Globus pallidus (tissue), 1 donor: ENCODE measurements around the gene TRMT1.
A peak's percentile ranks its signal among the peaks of the same experiment; 100 is the strongest.

Experiments
- DNase-seq: peaks from one replicate; pipeline ENCODE4 v3.0.0-alpha.2; 2015; ENCODE audit warnings: low spot score

TRMT1 gene

GRCh38 chr19:13122980-13123957, 6.7 kb upstream of the TRMT1 start:
- no peak for DNase-seq

- no peak for DNase-seq
These were observed 5.8 kb upstream of the TRMT1 start for GRCh38 chr19:13122275-13122878.

GRCh38 chr19:13121551-13122274, 5.2 kb upstream of the TRMT1 start:
- DNase-seq = no peak

GRCh38 chr19:13120817-13121216, 4.3 kb upstream of the TRMT1 start:
- DNase-seq = no peak

GRCh38 chr19:13120031-13120430, 3.5 kb upstream of the TRMT1 start:
- DNase-seq = no peak

GRCh38 chr19:13119627-13120026, 3.1 kb upstream of the TRMT1 start:
- no peak for DNase-seq

- no peak for DNase-seq
These were observed 2.1 kb upstream of the TRMT1 start for GRCh38 chr19:13118424-13119193.

DNA sequence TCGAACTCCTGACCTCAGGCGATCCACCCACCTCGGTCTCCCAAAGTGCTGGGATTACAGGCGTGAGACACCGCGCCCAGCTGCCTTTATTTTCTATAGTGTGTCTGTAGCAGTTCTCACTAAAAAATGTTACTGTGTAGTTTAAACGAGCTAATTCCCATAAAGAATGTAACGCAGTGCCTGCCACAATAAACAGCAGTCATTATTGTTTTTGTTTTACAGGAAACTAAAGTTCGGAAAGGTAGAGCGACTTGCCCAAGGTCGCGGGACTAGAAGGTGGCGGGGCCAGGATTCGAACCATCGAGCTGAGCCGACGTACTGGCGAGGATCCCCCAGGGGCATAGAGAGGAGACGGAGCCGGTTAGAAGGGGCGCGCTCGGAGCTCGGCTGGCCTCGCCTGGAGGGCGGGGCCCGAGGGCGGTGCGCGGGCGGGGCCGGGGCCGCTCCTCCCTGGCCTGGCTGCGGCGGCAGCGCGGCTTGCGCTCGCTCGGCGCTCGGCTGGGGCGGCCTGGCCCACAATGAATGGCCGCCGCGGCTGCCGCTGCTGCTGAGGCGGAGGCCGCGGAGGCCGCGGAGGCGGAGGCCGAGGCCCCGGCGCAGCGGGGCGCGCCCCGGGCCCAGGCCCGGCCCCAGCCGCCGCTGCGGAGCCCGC, 1.4 kb upstream of the TRMT1 start, which contains the start of gene NACC1:
Gene NACC1 (plus strand): TSS at position 493 of the 652 bp plus-strand sequence. CDS start 16,944 bp downstream, outside the sequence.
- DNase-seq = peak; percentile 92

- DNase-seq = no peak
These were observed 734 bp upstream of the TRMT1 start for GRCh38 chr19:13117176-13117771.

DNA sequence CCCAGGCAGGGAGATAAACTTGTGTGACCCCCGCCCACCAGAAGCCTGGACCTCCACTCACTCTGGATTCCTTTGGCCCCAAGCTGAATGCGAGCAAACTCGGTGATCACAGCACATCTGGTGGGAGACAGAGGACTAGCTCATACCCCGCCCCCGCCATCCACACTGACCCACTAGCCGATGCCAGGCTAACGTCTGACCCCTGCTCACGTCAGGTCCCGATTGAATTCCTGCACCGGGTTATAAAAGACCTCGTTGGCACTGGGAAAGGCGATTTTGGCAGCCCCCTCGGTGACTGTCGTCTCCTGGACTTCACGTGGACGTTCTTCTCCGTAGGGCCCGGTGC, 631 bp downstream of the TRMT1 start:
- no peak for DNase-seq

DNA sequence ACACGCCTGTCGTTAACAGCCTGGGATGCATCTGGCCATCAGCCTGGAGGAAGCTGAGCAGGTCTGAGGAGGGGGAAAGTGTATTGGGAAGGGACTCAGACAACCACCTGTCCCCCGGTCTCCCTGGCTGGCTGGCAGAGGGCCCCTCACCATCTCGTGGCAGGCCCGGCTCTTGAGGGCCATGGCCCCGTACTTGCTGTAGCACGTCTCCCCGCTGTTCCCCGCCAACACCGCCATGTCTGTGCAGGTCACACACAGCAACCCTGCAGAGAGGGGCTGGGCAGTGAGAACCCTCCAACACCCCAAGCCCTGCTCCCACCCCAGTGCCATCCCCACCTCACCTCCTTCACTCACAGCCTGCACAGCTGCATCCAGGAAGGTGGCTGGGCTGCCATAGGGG, 4.0 kb downstream of the TRMT1 start:
- no peak for DNase-seq

GRCh38 chr19:13110099-13110610, 6.4 kb downstream of the TRMT1 start:
- DNase-seq = no peak

DNA sequence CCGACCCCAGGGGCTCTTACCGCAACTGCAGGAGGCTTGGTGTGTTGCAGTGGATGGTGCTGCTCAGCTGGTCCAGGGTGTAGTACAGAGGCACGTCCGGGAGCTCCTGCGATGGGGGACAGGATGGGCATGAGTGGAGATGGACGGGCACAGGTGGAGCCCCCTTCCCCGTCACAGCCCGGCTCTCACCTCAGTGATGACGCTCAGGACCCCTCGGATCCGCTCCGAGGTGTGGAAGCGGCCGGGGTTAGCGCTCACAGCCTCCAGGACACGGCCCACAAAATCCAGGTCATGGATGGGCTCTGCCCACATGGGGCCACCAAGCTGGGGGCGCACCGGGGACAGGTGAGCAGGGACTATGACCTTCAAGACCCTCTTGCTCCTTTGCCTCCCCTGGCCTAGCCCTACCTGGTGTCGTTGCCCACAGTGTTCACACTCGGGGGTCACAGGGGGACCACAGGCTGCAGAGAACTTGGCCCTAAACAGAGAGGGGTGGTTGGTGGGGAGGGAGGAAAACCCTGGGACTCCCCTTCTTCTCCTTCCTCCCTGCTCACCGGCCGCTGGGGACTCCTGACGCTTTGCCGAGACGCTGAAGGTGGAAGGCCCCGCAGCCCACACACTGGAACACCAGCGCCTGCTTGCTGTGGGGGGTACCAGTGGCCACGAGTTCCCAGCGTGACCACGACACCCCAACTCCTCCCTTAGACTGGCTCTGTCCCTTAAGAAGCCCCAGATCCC, 7.0 kb downstream of the TRMT1 start:
- DNase-seq = no peak

GRCh38 chr19:13104848-13105711, 11.5 kb downstream of the TRMT1 start:
- DNase-seq = no peak

GRCh38 chr19:13104360-13104847, 12.1 kb downstream of the TRMT1 start:
- DNase-seq = no peak

DNA sequence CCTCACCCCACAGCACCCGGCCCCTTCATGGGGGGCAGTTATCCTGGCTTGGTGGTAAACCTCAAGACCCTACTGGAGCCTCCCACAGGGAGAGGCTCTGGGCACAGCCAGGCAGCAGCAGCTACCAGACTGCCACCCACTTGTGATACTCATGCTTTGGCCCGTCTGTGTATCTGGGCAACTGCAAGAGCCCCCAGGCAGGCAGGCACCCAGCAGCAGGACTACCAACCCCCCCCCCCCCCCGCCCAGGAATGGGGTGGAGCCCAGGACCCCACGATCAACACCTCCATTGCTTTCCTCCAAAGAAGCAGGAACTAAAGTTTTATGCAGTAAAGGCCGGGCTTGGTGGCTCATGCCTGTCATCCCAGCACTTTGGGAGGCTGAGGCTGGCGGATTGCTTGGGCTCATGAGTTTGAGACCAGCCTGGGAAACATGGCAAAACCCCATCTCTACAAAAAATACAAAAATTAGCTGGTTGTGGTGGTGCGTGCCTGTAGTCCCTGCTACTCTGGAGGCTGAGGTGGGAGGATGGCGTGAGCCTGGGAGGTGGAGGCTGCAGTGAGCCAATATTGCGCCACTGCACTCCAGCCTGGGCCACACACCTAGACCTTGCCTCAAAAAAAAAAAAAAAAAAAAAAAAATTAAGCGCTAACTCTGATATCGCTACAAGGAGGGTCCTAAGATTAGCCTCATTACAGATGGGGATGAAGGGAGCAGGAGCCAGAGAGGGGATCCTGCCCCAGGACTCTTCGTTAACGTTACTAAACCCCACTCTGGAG, 12.8 kb downstream of the TRMT1 start:
- no peak for DNase-seq

GRCh38 chr19:13102666-13103580, 13.6 kb downstream of the TRMT1 start, which contains the start of gene LYL1:
Gene LYL1 (minus strand): TSS chr19:13102858. CDS start chr19:13101171, 1,687 bp downstream.
- no peak for DNase-seq
